ENCODE measurements around the gene BAG1. TPM values are rescaled to one million over a fixed set of nuclear protein-coding genes. Genes with fewer than 3 reads are reported as not detected.
A peak's percentile ranks its signal among the peaks of the same experiment; 100 is the strongest.

BAG1 gene
- total RNA-seq, 4 donors from 2014 or later, result 122 to 220 (median 172) TPM

- no peak overlapping the region for H3K4me3 ChIP-seq (ENCODE audit: low read depth, poor library complexity, severe bottlenecking)
- intact Hi-C loops (cut with DNase I; ENCODE audit: low total_unique reads), result no loop called here
- TF ChIP-seq POLR2A (IDR thresholded peaks at IDR 0.05) (no peak), CTCF (IDR thresholded peaks at IDR 0.05) (no peak)
- DNase-seq (ENCODE audit: low spot score in 2 of 2), result peak in 1 of 2 donors; percentile 66
- 46 to 47% methylated on average over 8 of the region's 8 CpGs for WGBS, 2 donors
Measured at GRCh38 chr9:33227741-33228140, 36.8 kb downstream of the BAG1 start.

- peak in 1 of 2 donors; percentile 84 for DNase-seq (ENCODE audit: low spot score in 2 of 2)
- H3K4me3 ChIP-seq (ENCODE audit: low read depth, poor library complexity, severe bottlenecking), result no peak overlapping the region
- 74 to 79% methylated on average over 10 of the region's 10 CpGs for WGBS, 2 donors
- intact Hi-C loops (cut with DNase I; ENCODE audit: low total_unique reads), result no loop called here
- no peak for TF ChIP-seq CTCF (IDR thresholded peaks at IDR 0.05)
- TF ChIP-seq POLR2A (IDR thresholded peaks at IDR 0.05), result no peak
Measured at GRCh38 chr9:33227008-33227398, 37.5 kb downstream of the BAG1 start.

GRCh38 chr9:33225319-33226147, 39.0 kb downstream of the BAG1 start:
- H3K4me3 ChIP-seq (ENCODE audit: low read depth, poor library complexity, severe bottlenecking), result no peak overlapping the region
- TF ChIP-seq POLR2A (IDR thresholded peaks at IDR 0.05) (no peak), CTCF (IDR thresholded peaks at IDR 0.05) (peak in 2 of 3 donors; percentile 30 to 79)
- intact Hi-C loops (cut with DNase I; ENCODE audit: low total_unique reads), result loop anchor here (2.0 kb wide), 1 partner anchor 145 kb away; no protein-coding TSS in a partner anchor
- WGBS, 2 donors, result 14 to 17% methylated on average over 6 of the region's 6 CpGs
- DNase-seq (ENCODE audit: low spot score in 2 of 2), result peak in 1 of 2 donors; percentile 86

- WGBS, 2 donors, result 64 to 79% methylated on average over 1 of the region's 1 CpG
- H3K4me3 ChIP-seq (ENCODE audit: low read depth, poor library complexity, severe bottlenecking), result no peak overlapping the region
- TF ChIP-seq POLR2A (IDR thresholded peaks at IDR 0.05) (no peak), CTCF (IDR thresholded peaks at IDR 0.05) (no peak)
- intact Hi-C loops (cut with DNase I; ENCODE audit: low total_unique reads), result loop anchor here (2.0 kb wide), 1 partner anchor 143 kb away; no protein-coding TSS in a partner anchor
- DNase-seq (ENCODE audit: low spot score in 2 of 2), result no peak
Measured at GRCh38 chr9:33223696-33224095, 40.8 kb downstream of the BAG1 start.

- intact Hi-C loops (cut with DNase I; ENCODE audit: low total_unique reads), result no loop called here
- TF ChIP-seq CTCF (IDR thresholded peaks at IDR 0.05) (no peak), POLR2A (IDR thresholded peaks at IDR 0.05) (no peak)
Measured at GRCh38 chr9:33222031-33222430, 42.5 kb downstream of the BAG1 start.

More at GRCh38 chr9:33222031-33222430, 42.5 kb downstream of the BAG1 start:
- DNase-seq (ENCODE audit: low spot score in 2 of 2), result no peak
- H3K4me3 ChIP-seq (ENCODE audit: low read depth, poor library complexity, severe bottlenecking), result no peak overlapping the region
- WGBS, 2 donors, result 67 to 69% methylated on average over 3 of the region's 3 CpGs

Data from lower leg skin (tissue), 4 donors.